ENCODE measurements around the gene ARHGAP11A. TPM values are rescaled to one million over a fixed set of nuclear protein-coding genes. Genes with fewer than 3 reads are reported as not detected.

ARHGAP11A gene
- total and polyA plus RNA-seq, 9 of the 15 experiments (the other 6 are each of a cell fraction or from before 2014, with no cell fraction given): 17.5 to 92.5 (median 61.1) TPM

DNA sequence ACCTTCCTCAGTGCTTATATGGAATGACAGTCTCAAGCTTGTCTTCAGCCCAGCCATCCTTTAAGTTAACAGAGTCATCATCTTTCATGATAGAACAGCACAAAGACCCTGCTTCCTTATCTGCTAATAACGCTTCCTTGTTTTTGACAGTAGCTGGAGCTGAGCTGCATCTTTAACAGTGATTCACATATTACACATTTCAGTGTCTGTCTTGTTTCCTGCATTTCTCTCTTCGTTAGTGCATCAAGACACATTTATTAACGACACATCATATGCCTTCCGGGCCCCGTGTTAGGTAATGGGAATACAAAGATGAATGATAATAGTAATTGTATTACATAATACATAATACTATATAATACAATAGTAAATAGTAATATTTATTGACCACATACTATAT lies 72.3 kb downstream of the ARHGAP11A start (continued):
- TF ChIP-seq ZNF318 (IDR thresholded peaks at IDR 0.05; ENCODE audit: borderline replicate concordance in 1 of 2, low read depth in 1 of 2) (no peak), MEF2A (IDR thresholded peaks at IDR 0.05; ENCODE audit: control insufficient read depth, low read depth, low read length) (no peak), EWSR1 (IDR thresholded peaks at IDR 0.05; ENCODE audit: borderline replicate concordance, low read depth, partially characterized antibody) (no peak), ID3 (CRISPR knock-in tag; IDR thresholded peaks at IDR 0.05) (no peak), ID3 (tag; IDR thresholded peaks at IDR 0.05) (no peak), ATF1 (CRISPR knock-in tag; IDR thresholded peaks at IDR 0.05) (no peak), ATF1 (tag; IDR thresholded peaks at IDR 0.05) (no peak), TBP (optimal IDR thresholded peaks at IDR 0.05; ENCODE audit: low read depth, low read length) (no peak), ZNF830 (CRISPR knock-in tag; IDR thresholded peaks at IDR 0.05) (no peak), RUNX1 (IDR thresholded peaks at IDR 0.05; ENCODE audit: low read depth) (no peak), HDAC1 (IDR thresholded peaks at IDR 0.05) (no peak)
- TF ChIP-seq, protein P1, sequence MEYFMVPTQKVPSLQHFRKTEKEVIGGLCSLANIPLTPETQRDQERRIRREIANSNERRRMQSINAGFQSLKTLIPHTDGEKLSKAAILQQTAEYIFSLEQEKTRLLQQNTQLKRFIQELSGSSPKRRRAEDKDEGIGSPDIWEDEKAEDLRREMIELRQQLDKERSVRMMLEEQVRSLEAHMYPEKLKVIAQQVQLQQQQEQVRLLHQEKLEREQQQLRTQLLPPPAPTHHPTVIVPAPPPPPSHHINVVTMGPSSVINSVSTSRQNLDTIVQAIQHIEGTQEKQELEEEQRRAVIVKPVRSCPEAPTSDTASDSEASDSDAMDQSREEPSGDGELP (CRISPR knock-in tag; IDR thresholded peaks at IDR 0.05; ENCODE audit: borderline replicate concordance): no peak
